ENCODE measurements around the gene TRIP12.
"Not testable (repeated sequence)": the region's sequence is repeated elsewhere in the genome, so short reads cannot be mapped to it uniquely, and the experiment has no call there.

The TRIP12 gene

GRCh38 chr2:229818230-229818629, 103.6 kb downstream of the TRIP12 start:
- no peak for DNase-seq

GRCh38 chr2:229815858-229816257, 106.0 kb downstream of the TRIP12 start:
- DNase-seq, result no peak

GRCh38 chr2:229815342-229815741, 106.5 kb downstream of the TRIP12 start:
- no peak for DNase-seq

- DNase-seq, result no peak
Measured at GRCh38 chr2:229810786-229811185, 111.0 kb downstream of the TRIP12 start.

- DNase-seq, result no peak
Measured at GRCh38 chr2:229805559-229805958, 116.2 kb downstream of the TRIP12 start.

GRCh38 chr2:229802785-229803184, 119.0 kb downstream of the TRIP12 start:
- no peak for DNase-seq

- DNase-seq, result peak; percentile 48
Measured at GRCh38 chr2:229800997-229801754, 120.6 kb downstream of the TRIP12 start.

GRCh38 chr2:229798446-229799155, 123.2 kb downstream of the TRIP12 start:
- no peak for DNase-seq

- DNase-seq, result no peak
Measured at GRCh38 chr2:229795058-229795457, 126.8 kb downstream of the TRIP12 start.

- DNase-seq, result no peak
Measured at GRCh38 chr2:229794636-229795035, 127.2 kb downstream of the TRIP12 start.

- not testable (repeated sequence) for DNase-seq
Measured at GRCh38 chr2:229786289-229786688, 135.5 kb downstream of the TRIP12 start.

- DNase-seq, result no peak
Measured at GRCh38 chr2:229784791-229785190, 137.0 kb downstream of the TRIP12 start.

GRCh38 chr2:229783108-229783721, 138.6 kb downstream of the TRIP12 start:
- no peak for DNase-seq

- DNase-seq, result peak; percentile 19
Measured at GRCh38 chr2:229780856-229781773, 140.7 kb downstream of the TRIP12 start.

GRCh38 chr2:229779650-229780049, 142.2 kb downstream of the TRIP12 start:
- DNase-seq, result no peak

- DNase-seq, result no peak
Measured at GRCh38 chr2:229777716-229778115, 144.1 kb downstream of the TRIP12 start.

- DNase-seq, result no peak
Measured at GRCh38 chr2:229775614-229776313, 146.0 kb downstream of the TRIP12 start.

GRCh38 chr2:229774237-229774636, 147.6 kb downstream of the TRIP12 start:
- DNase-seq, result no peak

- no peak for DNase-seq
Measured at GRCh38 chr2:229768235-229768634, 153.6 kb downstream of the TRIP12 start.

GRCh38 chr2:229765721-229766120, 156.1 kb downstream of the TRIP12 start:
- DNase-seq, result no peak

GRCh38 chr2:229761663-229762062, 160.1 kb downstream of the TRIP12 start:
- no peak for DNase-seq

- DNase-seq, result not testable (repeated sequence)
Measured at GRCh38 chr2:229757462-229757861, 164.3 kb downstream of the TRIP12 start.

All from NCI-H2107 (cell line).